GM13976 (cell line): ENCODE results near the gene FAM47E.

Experiments
- DNase-seq: peaks from one replicate; pipeline ENCODE4 v3.0.0; 2012; ENCODE audit warnings: low spot score
- in situ Hi-C: fragments of 300-500 bp; cut with MboI; formaldehyde crosslinking; loops from one replicate; pipeline ENCODE4 v1.12.0; 2022; ENCODE audit warnings: low sequenced_read_pairs, mixed read lengths, inconsistent platforms; ENCODE audit not compliant: unreplicated experiment
- TF ChIP-seq, protein P1 (sequence below): IDR thresholded peaks from 2 replicates; pipeline ENCODE4 v1.5.1; 2012; ENCODE audit warnings: borderline replicate concordance, mild to moderate bottlenecking; ENCODE audit not compliant: insufficient read depth; ENCODE audit errors: extremely low read depth, missing control alignments, control extremely low read depth

Gene FAM47E

GRCh38 chr4:76224171-76224570 is 27.4 kb upstream of the FAM47E start:
- in situ Hi-C loops = no loop called here
- DNase-seq = no peak
- TF ChIP-seq, protein P1, sequence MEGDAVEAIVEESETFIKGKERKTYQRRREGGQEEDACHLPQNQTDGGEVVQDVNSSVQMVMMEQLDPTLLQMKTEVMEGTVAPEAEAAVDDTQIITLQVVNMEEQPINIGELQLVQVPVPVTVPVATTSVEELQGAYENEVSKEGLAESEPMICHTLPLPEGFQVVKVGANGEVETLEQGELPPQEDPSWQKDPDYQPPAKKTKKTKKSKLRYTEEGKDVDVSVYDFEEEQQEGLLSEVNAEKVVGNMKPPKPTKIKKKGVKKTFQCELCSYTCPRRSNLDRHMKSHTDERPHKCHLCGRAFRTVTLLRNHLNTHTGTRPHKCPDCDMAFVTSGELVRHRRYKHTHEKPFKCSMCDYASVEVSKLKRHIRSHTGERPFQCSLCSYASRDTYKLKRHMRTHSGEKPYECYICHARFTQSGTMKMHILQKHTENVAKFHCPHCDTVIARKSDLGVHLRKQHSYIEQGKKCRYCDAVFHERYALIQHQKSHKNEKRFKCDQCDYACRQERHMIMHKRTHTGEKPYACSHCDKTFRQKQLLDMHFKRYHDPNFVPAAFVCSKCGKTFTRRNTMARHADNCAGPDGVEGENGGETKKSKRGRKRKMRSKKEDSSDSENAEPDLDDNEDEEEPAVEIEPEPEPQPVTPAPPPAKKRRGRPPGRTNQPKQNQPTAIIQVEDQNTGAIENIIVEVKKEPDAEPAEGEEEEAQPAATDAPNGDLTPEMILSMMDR = no peak

GRCh38 chr4:76226418-76226817 is 25.1 kb upstream of the FAM47E start:
- in situ Hi-C loops = no loop called here
- TF ChIP-seq, protein P1 = no peak
- DNase-seq = no peak

DNA sequence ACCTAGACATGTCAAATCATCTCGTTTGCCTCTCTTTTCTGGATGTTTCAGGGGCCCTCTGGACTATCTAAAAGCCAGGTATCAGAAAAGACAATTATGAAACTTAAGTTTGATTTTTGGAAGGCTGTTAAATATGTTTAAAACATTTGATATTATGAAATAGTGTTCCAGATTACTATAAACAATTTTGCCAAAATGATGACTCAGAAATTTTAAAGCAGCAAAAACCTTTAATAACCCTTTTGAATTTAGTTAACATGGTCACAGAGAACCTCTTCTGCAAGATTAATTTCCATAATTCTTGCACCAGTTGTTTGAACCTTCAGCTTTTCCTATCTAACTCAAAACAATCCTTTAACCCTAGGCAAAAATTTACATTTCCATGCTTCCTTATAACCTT is 18.8 kb upstream of the FAM47E start:
- no peak for DNase-seq
- TF ChIP-seq, protein P1 = no peak
- in situ Hi-C loops = no loop called here

DNA sequence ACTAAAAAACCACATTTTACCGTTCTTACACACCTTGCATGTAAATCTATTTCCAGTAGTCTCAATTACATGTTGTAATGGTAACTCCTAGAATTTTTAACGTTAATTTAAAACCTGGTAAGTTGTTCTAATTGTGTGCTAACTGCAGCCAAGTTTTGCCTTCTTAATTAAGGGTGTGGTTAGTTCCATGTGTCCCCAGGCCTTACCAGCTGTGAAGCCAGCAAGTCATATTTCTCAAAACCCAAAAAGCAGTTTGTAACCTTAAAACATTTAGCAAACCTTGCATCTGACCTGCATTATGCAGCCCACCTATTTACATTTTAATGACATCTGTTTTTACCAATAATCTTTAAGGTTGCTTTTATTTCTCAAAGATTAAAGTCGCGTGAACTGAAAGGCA is 18.4 kb upstream of the FAM47E start:
- no peak for DNase-seq
- in situ Hi-C loops = no loop called here
- TF ChIP-seq, protein P1 = no peak

GRCh38 chr4:76233529-76233928 is 18.0 kb upstream of the FAM47E start:
- no peak for DNase-seq
- TF ChIP-seq, protein P1 = no peak
- in situ Hi-C loops = no loop called here

GRCh38 chr4:76233967-76234678 is 17.4 kb upstream of the FAM47E start:
- no peak for DNase-seq
- TF ChIP-seq, protein P1 = no peak
- in situ Hi-C loops = no loop called here
